GM08714 (cell line): ENCODE results near the gene EFNA2.
A peak's percentile ranks its signal among the peaks of the same experiment; 100 is the strongest.
"Not testable (repeated sequence)": the region's sequence is repeated elsewhere in the genome, so short reads cannot be mapped to it uniquely, and the experiment has no call there.

Experiments
- H3K4me3 ChIP-seq: fragments of 200-500 bp; sonication (Bioruptor generic); 2 replicates; pipeline ENCODE4 v1.5.1; 2014; ENCODE audit warnings: mild to moderate bottlenecking, low read length, inconsistent platforms
- ZNF274 ChIP-seq: IDR thresholded peaks from 2 replicates; pipeline ENCODE4 v1.6.1; 2012; ENCODE audit warnings: mild to moderate bottlenecking, low read depth, low read length

EFNA2 gene

DNA sequence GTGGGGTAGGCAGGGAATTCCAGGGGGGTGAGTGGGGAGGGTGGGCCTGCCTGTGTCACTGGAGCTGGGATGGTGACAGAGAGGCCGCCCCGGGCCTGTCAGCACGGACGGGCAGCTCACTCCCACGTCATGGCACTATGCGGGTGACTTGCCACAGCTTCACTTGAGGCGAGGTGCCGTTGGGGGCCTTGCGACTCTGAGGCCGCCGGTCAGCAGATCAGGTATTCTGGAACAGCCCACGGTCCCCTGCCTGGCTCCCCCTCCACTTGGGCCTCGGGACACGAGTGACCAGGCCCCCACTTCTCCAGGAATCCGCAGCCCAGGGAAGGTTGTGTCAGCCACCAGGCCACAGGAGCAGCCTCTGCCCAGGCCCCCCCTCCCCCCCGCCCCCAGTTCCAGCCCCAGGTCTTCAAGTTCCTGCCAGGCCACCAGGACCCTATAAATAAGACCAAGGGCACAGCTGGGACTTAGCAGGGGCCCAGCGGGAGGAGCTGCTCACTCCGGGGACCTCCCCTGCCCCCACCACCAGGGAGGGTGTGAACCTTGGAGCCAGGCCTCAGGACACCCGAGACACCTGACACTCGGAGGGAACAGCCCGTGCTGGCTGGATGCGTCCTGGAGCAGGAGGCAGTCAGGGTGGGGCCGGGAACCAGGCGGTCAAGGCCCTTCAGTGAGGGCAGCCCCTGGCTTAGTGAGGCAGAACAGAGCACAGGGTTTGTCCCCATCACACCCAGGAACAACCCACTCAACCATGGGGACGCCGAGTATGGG, 40.0 kb upstream of the EFNA2 start:
- no peak for TF ChIP-seq ZNF274
- H3K4me3 ChIP-seq = no peak overlapping the region

DNA sequence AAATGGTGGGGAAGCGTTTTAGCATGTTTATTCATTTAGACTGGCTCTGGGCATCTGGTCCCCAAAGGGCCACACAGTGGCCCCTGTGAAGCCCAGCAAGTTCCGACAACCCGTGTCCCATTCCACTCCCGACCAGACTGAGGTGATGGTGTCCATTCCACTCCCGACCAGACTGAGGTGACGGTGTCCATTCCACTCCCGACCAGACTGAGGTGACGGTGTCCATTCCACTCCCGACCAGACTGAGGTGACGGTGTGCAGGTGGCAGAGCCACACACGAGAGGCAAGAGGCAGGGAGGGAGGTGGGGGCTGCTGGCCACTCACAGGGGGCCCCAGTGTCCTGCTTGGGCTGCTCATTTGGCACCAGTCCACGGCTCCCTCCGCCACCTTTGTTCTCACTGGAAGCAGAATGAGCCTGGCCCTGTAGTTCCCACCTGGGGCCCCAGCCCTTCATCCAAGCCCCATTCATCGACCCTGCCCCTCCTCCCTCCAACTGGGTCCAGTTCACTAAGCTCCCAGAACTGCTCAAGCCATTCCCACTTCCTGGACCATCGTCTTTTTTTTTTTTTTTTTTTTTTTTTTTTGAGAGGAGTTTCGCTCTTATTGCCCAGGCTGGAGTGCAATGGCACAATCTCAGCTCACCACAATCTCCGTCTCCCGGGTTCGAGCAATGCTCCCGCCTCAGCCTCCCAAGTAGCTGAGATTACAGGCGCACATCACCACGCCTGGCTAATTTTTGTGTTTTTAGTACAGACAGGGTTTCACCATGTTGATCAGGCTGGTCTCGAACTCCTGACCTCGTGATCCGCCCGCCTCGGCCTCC, 39.2 kb upstream of the EFNA2 start:
- not testable (repeated sequence) for H3K4me3 ChIP-seq

GRCh38 chr19:1247748-1248138, 37.9 kb upstream of the EFNA2 start:
- TF ChIP-seq ZNF274 = no peak
- H3K4me3 ChIP-seq = no peak overlapping the region; the same call in 1 of the 2 replicates

GRCh38 chr19:1248139-1248785, 37.4 kb upstream of the EFNA2 start, which contains the start of gene MIDN:
Gene MIDN, plus strand, starts transcription at chr19:1248583. Its CDS starts 1,714 bp downstream, at chr19:1250297.
- no peak for TF ChIP-seq ZNF274
- peak within 1 kb of the TSS; percentile 62; the same call in 1 of the 2 replicates for H3K4me3 ChIP-seq

GRCh38 chr19:1248786-1249297, 36.8 kb upstream of the EFNA2 start:
- TF ChIP-seq ZNF274 = no peak
- H3K4me3 ChIP-seq = peak overlapping the region; percentile 62; the same call in 1 of the 2 replicates

GRCh38 chr19:1249298-1249989, 36.2 kb upstream of the EFNA2 start:
- H3K4me3 ChIP-seq = peak overlapping the region; percentile 87
- TF ChIP-seq ZNF274 = no peak

- peak overlapping the region; percentile 87 for H3K4me3 ChIP-seq
- TF ChIP-seq ZNF274 = no peak
Observed at GRCh38 chr19:1249990-1250436, 35.7 kb upstream of the EFNA2 start.

- no peak for TF ChIP-seq ZNF274
- peak overlapping the region; percentile 87 for H3K4me3 ChIP-seq
Observed at GRCh38 chr19:1250437-1251260, 35.0 kb upstream of the EFNA2 start.

DNA sequence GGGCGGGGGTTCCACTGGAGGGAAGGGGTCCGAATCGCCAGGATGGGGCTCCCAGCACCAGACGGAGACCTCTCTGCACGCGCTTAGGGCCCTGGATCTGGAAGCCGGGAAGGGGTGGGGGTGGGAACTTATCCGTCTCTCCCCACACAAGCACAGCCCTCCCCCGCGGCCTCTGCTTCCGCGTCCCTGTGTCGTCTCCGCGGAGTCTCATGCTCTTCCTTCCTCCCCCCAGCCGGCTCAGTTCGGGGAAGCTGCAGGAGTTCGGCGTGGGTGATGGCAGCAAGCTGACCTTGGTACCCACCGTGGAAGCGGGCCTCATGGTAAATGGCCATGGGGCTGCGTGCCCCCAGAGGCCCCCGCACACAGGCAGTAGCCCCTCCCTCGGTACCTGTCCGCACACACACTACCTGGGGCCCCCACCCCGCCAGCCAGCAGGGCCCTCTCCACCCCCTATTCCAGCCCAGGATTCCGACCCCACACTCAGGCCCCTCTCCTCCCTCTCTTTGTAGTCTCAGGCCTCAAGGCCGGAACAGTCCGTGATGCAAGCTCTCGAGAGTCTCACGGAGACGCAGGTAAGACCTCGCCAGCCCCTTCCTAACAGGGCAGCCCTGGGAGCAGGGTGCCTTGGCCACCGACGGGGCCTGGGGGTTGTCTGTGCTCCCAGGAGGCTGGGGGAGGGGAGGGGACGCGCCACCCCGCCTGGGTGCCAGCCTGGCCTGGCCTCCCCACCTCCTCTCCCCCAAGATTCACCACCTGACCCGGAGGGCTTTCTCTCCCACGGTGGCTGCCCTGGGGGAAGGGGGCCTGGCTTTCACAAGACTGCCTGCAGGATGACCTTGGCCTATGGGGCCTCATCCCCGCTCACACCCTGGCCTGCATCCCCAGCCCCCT, 34.1 kb upstream of the EFNA2 start:
- H3K4me3 ChIP-seq = peak overlapping the region; percentile 87
- TF ChIP-seq ZNF274 = no peak

GRCh38 chr19:1252221-1252820, 33.4 kb upstream of the EFNA2 start:
- H3K4me3 ChIP-seq = peak overlapping the region; percentile 87
- TF ChIP-seq ZNF274 = no peak

GRCh38 chr19:1252821-1253513, 32.7 kb upstream of the EFNA2 start:
- no peak for TF ChIP-seq ZNF274

More at GRCh38 chr19:1252821-1253513, 32.7 kb upstream of the EFNA2 start:
- peak overlapping the region; percentile 87 for H3K4me3 ChIP-seq
